Choroid plexus epithelial cell (primary cell): Measurements from ENCODE around the gene STIP1.
"Not testable (repeated sequence)": the region's sequence is repeated elsewhere in the genome, so short reads cannot be mapped to it uniquely, and the experiment has no call there.

Experiments
- DNase-seq: peaks from one replicate; pipeline ENCODE4 v3.0.0-alpha.2; 2010; ENCODE audit warnings: low read depth
- H3K4me3 ChIP-seq: 2 replicates; pipeline ENCODE4 v1.5.1; 2011; ENCODE audit warnings: low read depth, mild to moderate bottlenecking, control low read depth, low read length, moderate library complexity
- CTCF ChIP-seq: conservative IDR thresholded peaks from 2 replicates; pipeline ENCODE4 v1.5.1; 2011; ENCODE audit warnings: low read depth, mild to moderate bottlenecking, control low read depth, inconsistent platforms, low read length, moderate library complexity

Gene STIP1

GRCh38 chr11:64161037-64161436 is 24.9 kb upstream of the STIP1 start:
- no peak for DNase-seq
- no peak for TF ChIP-seq CTCF
- H3K4me3 ChIP-seq, result no peak overlapping the region

DNA sequence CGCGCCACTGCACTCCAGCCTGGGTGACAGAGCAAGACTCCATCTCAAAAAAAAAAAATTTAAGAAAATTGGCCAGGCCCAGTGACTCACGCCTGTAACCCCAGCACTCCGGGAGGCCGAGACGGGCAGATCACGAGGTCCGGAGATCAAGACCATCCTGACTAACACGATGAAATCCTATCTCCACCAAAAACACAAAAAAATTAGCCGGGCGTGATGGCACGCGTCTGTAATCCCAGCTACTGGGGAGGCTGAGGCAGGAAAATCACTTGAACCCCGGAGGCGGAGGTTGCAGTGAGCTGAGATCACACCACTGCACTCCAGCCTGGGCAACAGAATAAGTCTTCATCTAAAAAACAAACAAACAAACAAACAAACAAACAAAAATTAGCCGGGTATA is 23.2 kb upstream of the STIP1 start:
- not testable (repeated sequence) for H3K4me3 ChIP-seq, DNase-seq

- DNase-seq, result no peak
- no peak overlapping the region for H3K4me3 ChIP-seq
- TF ChIP-seq CTCF, result no peak
These were observed 22.0 kb upstream of the STIP1 start for GRCh38 chr11:64163951-64164350.

DNA sequence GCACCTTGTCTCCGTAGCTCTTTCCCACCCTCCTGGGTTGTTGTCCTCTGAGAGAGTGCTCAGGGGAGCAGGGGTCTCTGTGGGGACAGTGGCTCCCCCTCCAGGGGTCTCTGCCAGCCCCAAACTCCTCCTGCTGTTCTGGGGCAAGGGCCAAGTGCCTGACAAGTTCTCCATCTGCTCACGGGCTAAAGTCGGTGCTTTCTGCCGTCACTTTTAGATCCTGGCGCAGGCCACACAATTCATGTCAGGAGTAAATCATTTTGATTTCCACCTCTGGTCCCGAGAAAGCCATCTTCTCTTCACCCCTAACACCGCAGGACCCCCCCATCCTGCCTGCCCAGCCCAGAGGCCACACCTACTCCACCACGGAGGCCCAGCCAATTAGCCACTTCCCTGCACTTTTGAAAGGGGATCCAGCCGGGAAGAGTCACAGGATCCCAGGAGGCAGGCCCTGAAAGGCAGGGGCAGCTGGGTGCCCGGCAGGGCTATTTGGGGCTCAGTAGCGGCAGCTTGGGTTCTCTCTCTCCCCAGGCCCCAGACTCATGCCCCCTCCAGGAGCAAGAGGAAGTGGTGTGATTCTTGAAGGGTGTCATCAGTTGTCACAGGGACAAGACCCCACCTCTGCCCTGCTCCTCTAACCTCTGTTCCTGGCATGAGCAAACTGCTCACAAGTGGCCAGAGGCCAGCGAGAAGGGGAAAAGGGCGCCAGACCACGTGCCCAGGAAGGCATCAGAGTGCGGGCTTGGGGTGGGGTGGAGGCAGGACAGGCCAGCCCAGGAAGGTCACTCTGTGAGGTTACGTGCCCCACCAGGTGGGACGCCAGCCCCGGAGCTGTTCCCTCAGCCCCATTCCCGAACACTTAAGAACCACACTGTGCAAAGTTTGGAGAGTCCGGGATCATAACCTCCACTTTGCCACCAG is 21.3 kb upstream of the STIP1 start:
- peak overlapping the region; percentile 72 for H3K4me3 ChIP-seq
- TF ChIP-seq CTCF, result no peak
- no peak for DNase-seq

- TF ChIP-seq CTCF, result no peak
- no peak for DNase-seq
- peak overlapping the region; percentile 72 for H3K4me3 ChIP-seq
These were observed 20.5 kb upstream of the STIP1 start for GRCh38 chr11:64165481-64165841.

- peak; percentile 68 for DNase-seq
- no peak for TF ChIP-seq CTCF
- peak within 1 kb of the TSS; percentile 72 for H3K4me3 ChIP-seq
These were observed 19.9 kb upstream of the STIP1 start, which contains the start of gene MACROD1 for GRCh38 chr11:64165842-64166635. MACROD1 (minus strand) TSS chr11:64166113; CDS start chr11:64165994, 119 bp downstream.

DNA sequence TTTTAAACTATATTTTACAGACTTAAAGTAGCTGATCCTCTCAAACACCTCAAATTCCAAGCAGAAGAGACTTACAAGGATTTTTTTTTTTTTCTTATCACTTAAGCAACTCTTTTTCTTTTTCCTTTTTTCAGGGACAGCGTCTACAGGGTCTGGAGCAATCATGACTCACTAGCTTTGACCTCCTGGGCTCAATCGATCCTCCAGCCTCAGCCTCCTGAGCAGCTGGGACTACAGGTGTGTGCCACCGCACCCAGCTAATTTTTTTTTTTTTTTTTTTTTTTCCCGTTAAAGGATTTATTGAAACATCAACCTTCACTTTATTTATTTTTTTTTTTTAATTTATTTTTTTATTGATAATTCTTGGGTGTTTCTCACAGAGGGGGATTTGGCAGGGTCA is 15.6 kb upstream of the STIP1 start:
- no peak for TF ChIP-seq CTCF
- H3K4me3 ChIP-seq, result no peak overlapping the region
- DNase-seq, result no peak
